HCT116 (cell line): ENCODE data around the gene TSPY8. TPM values are rescaled to one million over a fixed set of nuclear protein-coding genes. Genes with fewer than 3 reads are reported as not detected.
"Not testable (repeated sequence)": the region's sequence is repeated elsewhere in the genome, so short reads cannot be mapped to it uniquely, and the experiment has no call there.

Experiments
- ATAC-seq: fragments of 200-7000 bp; cut with Tn5 transposase; 2 replicates; pipeline ENCODE4 v1.9.1; 2020; ENCODE audit warnings: mild to moderate bottlenecking, moderate library complexity
- BruUV-seq: library from RNA; stranded (reverse); fragments of 400-500 nt; replicated peaks from 2 replicates; lab custom pipeline; 2021; lab: Mats Ljungman, UMichigan
- CTCF ChIA-PET: fragments of 300-600 bp; sonication (Branson Sonifier 250); formaldehyde crosslinking; loops from one replicate; lab custom pipeline; 2021; ENCODE audit warnings: antibody characterized with exemption; lab: Charles Lee
- POLR2A ChIA-PET: fragments of 300-600, 350-600 bp; sonication (Branson Sonifier 250); formaldehyde crosslinking; loops from one replicate; lab custom pipeline; 2021; ENCODE audit warnings: antibody characterized with exemption; lab: Charles Lee
- RAD21 ChIA-PET, 2 experiments: fragments of 300-600 bp; sonication (Branson Sonifier 250); formaldehyde crosslinking; loops; one replicate each; lab custom pipeline; 2023; ENCODE audit warnings: low total read pairs in 2 of 2; ENCODE audit not compliant: uncharacterized antibody in 2 of 2, unreplicated experiment in 2 of 2, low non-redundant PET in 1 of 2; lab: Charles Lee
- DNase-seq: peaks from one replicate; pipeline ENCODE4 v3.0.0-alpha.2; 2010; ENCODE audit warnings: low read depth, low spot score
- H2AFZ ChIP-seq: fragments of 200-600 bp; shearing (Covaris generic), sonication (generic); 2 replicates; pipeline ENCODE4 v1.6.1; 2017; ENCODE audit warnings: low read depth, mixed run types, mixed read lengths, antibody characterized with exemption, low read length; ENCODE audit not compliant: poor library complexity, severe bottlenecking
- H3K27ac ChIP-seq: 2 replicates; pipeline ENCODE4 v1.5.1; 2012; ENCODE audit warnings: low read depth, low read length
- H3K27me3 ChIP-seq: fragments of 200-600 bp; sonication (generic); 2 replicates; pipeline ENCODE4 v1.6.1; 2016; ENCODE audit warnings: mixed run types, low read length, mixed read lengths; ENCODE audit not compliant: insufficient read depth
- H3K36me3 ChIP-seq, 2 experiments: fragments of 200-500 bp in 1 of 2; fragments of 200-600 bp in 1 of 2; sonication (Bioruptor generic) in 1 of 2; sonication (generic) in 1 of 2; 2 replicates each; pipeline versions ENCODE4 v1.5.1 to v1.6.1; 2014 to 2016; ENCODE audit warnings: low read length in 2 of 2, inconsistent platforms in 1 of 2, mixed read lengths in 1 of 2, mixed run types in 1 of 2; ENCODE audit not compliant: insufficient read depth in 2 of 2, control insufficient read depth in 1 of 2
- H3K4me1 ChIP-seq, 2 experiments: fragments of 200-600 bp in 1 of 2; sonication (generic) in 1 of 2; 2 replicates each; pipeline versions ENCODE4 v1.5.1 to v1.6.1; 2012 to 2017; ENCODE audit warnings: low read length in 2 of 2, inconsistent platforms in 1 of 2, mild to moderate bottlenecking in 1 of 2, mixed read lengths in 1 of 2, mixed run types in 1 of 2, moderate library complexity in 1 of 2; ENCODE audit not compliant: insufficient read depth in 2 of 2, control insufficient read depth in 1 of 2
- H3K4me2 ChIP-seq: fragments of 200-600 bp; sonication (generic); 2 replicates; pipeline ENCODE4 v1.6.1; 2017; ENCODE audit warnings: mixed run types, low read length, mixed read lengths
- H3K4me3 ChIP-seq, 2 experiments: fragments of 200-600 bp in 1 of 2; sonication (generic) in 1 of 2; replicated peaks in 1 of 2; 2 replicates each; pipeline ENCODE4 v1.5.1; 2011 to 2016; ENCODE audit warnings: low read length in 2 of 2, control low read depth in 1 of 2, low read depth in 1 of 2, mild to moderate bottlenecking in 1 of 2, mixed read lengths in 1 of 2, mixed run types in 1 of 2
- H3K79me2 ChIP-seq: fragments of 200-600 bp; sonication (generic); 2 replicates; pipeline ENCODE4 v1.6.1; 2017; ENCODE audit warnings: mild to moderate bottlenecking, mixed run types, low read length, moderate library complexity, mixed read lengths; ENCODE audit not compliant: insufficient read depth
- H3K9ac ChIP-seq: fragments of 200-600 bp; sonication (generic); 2 replicates; pipeline ENCODE4 v1.6.1; 2016; ENCODE audit warnings: low read length, mixed read lengths
- H3K9me2 ChIP-seq: fragments of 200-600 bp; sonication (generic), shearing (Covaris generic); 2 replicates; pipeline ENCODE4 v1.6.1; 2017; ENCODE audit warnings: mixed run types, mild to moderate bottlenecking, moderate library complexity; ENCODE audit not compliant: insufficient read depth
- H3K9me3 ChIP-seq, 2 experiments: fragments of 200-500 bp in 1 of 2; fragments of 200-600 bp in 1 of 2; sonication (Bioruptor generic) in 1 of 2; sonication (generic) in 1 of 2; 2 replicates each; pipeline ENCODE4 v1.6.1; 2014 to 2017; ENCODE audit warnings: low read length in 2 of 2, mixed read lengths in 2 of 2, inconsistent platforms in 1 of 2, low read depth in 1 of 2, mild to moderate bottlenecking in 1 of 2, mixed run types in 1 of 2, moderate library complexity in 1 of 2; ENCODE audit not compliant: control insufficient read depth in 1 of 2, insufficient read depth in 1 of 2
- H4K20me1 ChIP-seq: fragments of 200-600 bp; sonication (generic), shearing (Covaris generic); 2 replicates; pipeline ENCODE4 v1.6.1; 2017; ENCODE audit warnings: mixed run types, mild to moderate bottlenecking, moderate library complexity; ENCODE audit not compliant: insufficient read depth
- CEBPB ChIP-seq: IDR thresholded peaks from 2 replicates; pipeline ENCODE4 v1.6.1; 2012; ENCODE audit warnings: low read depth
- ELF1 ChIP-seq: IDR thresholded peaks from 2 replicates; pipeline ENCODE4 v1.6.1; 2012; ENCODE audit warnings: low read depth, borderline replicate concordance
- EZH2 ChIP-seq: fragments of 200-600 bp; sonication (generic); IDR thresholded peaks from 2 replicates; pipeline ENCODE4 v1.6.1; 2017; ENCODE audit warnings: antibody characterized with exemption, mixed run types
- FOSL1 ChIP-seq: IDR thresholded peaks from 2 replicates; pipeline ENCODE4 v1.6.1; 2012; ENCODE audit warnings: low read depth
- POLR2A ChIP-seq: IDR thresholded peaks from 2 replicates; pipeline ENCODE4 v1.7.0; 2011; ENCODE audit warnings: borderline replicate concordance; ENCODE audit not compliant: insufficient read depth, insufficient read length; ENCODE audit errors: extremely low read depth
- RAD21 ChIP-seq: IDR thresholded peaks from 2 replicates; pipeline ENCODE4 v1.6.1; 2012; ENCODE audit warnings: low read depth, mild to moderate bottlenecking
- REST ChIP-seq: IDR thresholded peaks from 2 replicates; pipeline ENCODE4 v1.6.1; 2012; ENCODE audit warnings: low read depth
- SIN3A ChIP-seq: IDR thresholded peaks from 2 replicates; pipeline ENCODE4 v1.6.1; 2012; ENCODE audit warnings: low read depth
- ZFX ChIP-seq: fragments of 450-650 bp; IDR thresholded peaks from 2 replicates; pipeline ENCODE4 v1.6.1; 2017
- ZNF274 ChIP-seq: fragments of 200-500 bp; sonication (Bioruptor generic); IDR thresholded peaks from 2 replicates; pipeline ENCODE4 v1.6.1; 2014; ENCODE audit warnings: mild to moderate bottlenecking, low read depth, low read length, inconsistent platforms
- intact Hi-C: fragments of 100-400 bp; cut with micrococcal nuclease; formaldehyde crosslinking; loops from 2 replicates; pipeline ENCODE4 v1.10.0; 2022
- total RNA-seq: library from RNA; stranded (reverse); gene quantifications from one replicate; pipeline ENCODE4 v1.2.1, GENCODE V29; 2021; ENCODE audit not compliant: unreplicated experiment

The TSPY8 gene
- total RNA-seq, 1 experiment from 2014 or later = not detected

GRCh38 chrY:9320996-9321395, 36.6 kb upstream of the TSPY8 start (continued):
- no peak for TF ChIP-seq REST
- no peak for TF ChIP-seq FOSL1
- no peak for TF ChIP-seq RAD21
- TF ChIP-seq SIN3A = no peak
- TF ChIP-seq ZNF274 = no peak
- TF ChIP-seq ELF1 = no peak
- no peak for TF ChIP-seq CEBPB
- TF ChIP-seq EZH2 = no peak
- TF ChIP-seq ZFX = no peak
- TF ChIP-seq POLR2A = no peak
- TF ChIP-seq, all 23 proteins: peak for 0

GRCh38 chrY:9337164-9337563, 20.4 kb upstream of the TSPY8 start, which contains the start of gene TSPY4:
TSS of gene TSPY4 (plus strand) at chrY:9337464. CDS start at chrY:9337510, 46 bp downstream.
- H3K9me3 ChIP-seq, H4K20me1 ChIP-seq, intact Hi-C loops, H3K4me2 ChIP-seq, H3K4me3 ChIP-seq, H3K9me2 ChIP-seq, DNase-seq, H3K36me3 ChIP-seq, CTCF ChIA-PET, H2AFZ ChIP-seq, H3K27ac ChIP-seq, BruUV-seq, ATAC-seq, H3K27me3 ChIP-seq, H3K9ac ChIP-seq, POLR2A ChIA-PET, H3K4me1 ChIP-seq, H3K79me2 ChIP-seq, RAD21 ChIA-PET: not testable (repeated sequence)

- RAD21 ChIA-PET, ATAC-seq, H3K27ac ChIP-seq, H3K9me2 ChIP-seq, BruUV-seq, H3K4me1 ChIP-seq, H3K36me3 ChIP-seq, H3K9ac ChIP-seq, DNase-seq, H3K27me3 ChIP-seq, H3K9me3 ChIP-seq, intact Hi-C loops, H3K4me2 ChIP-seq, H2AFZ ChIP-seq, H3K4me3 ChIP-seq, POLR2A ChIA-PET, H3K79me2 ChIP-seq, H4K20me1 ChIP-seq, CTCF ChIA-PET: not testable (repeated sequence)
Observed at GRCh38 chrY:9396527-9396926, 38.9 kb downstream of the TSPY8 start.

- H3K4me3 ChIP-seq, H3K9me3 ChIP-seq, DNase-seq, H3K27ac ChIP-seq, ATAC-seq, H3K36me3 ChIP-seq, POLR2A ChIA-PET, H3K4me1 ChIP-seq, BruUV-seq, H3K79me2 ChIP-seq, H3K4me2 ChIP-seq, H3K27me3 ChIP-seq, H3K9ac ChIP-seq, RAD21 ChIA-PET, H3K9me2 ChIP-seq, CTCF ChIA-PET, H4K20me1 ChIP-seq, intact Hi-C loops, H2AFZ ChIP-seq: not testable (repeated sequence)
Observed at GRCh38 chrY:9398121-9398520, 40.5 kb downstream of the TSPY8 start, which contains the start of gene TSPY3. TSS of gene TSPY3 (plus strand) at chrY:9398421. CDS start at chrY:9398467, 46 bp downstream.
